ENCODE measurements around the gene CATSPER1.

- TF ChIP-seq, protein P1, sequence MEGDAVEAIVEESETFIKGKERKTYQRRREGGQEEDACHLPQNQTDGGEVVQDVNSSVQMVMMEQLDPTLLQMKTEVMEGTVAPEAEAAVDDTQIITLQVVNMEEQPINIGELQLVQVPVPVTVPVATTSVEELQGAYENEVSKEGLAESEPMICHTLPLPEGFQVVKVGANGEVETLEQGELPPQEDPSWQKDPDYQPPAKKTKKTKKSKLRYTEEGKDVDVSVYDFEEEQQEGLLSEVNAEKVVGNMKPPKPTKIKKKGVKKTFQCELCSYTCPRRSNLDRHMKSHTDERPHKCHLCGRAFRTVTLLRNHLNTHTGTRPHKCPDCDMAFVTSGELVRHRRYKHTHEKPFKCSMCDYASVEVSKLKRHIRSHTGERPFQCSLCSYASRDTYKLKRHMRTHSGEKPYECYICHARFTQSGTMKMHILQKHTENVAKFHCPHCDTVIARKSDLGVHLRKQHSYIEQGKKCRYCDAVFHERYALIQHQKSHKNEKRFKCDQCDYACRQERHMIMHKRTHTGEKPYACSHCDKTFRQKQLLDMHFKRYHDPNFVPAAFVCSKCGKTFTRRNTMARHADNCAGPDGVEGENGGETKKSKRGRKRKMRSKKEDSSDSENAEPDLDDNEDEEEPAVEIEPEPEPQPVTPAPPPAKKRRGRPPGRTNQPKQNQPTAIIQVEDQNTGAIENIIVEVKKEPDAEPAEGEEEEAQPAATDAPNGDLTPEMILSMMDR (conservative IDR thresholded peaks at IDR 0.05; ENCODE audit: low read depth, low read length) = no peak
- no peak for TF ChIP-seq EZH2 (IDR thresholded peaks at IDR 0.05; ENCODE audit: borderline replicate concordance, low read depth, low read length, poor library complexity, severe bottlenecking)
Measured at GRCh38 chr11:66069715-66070603, 43.7 kb upstream of the CATSPER1 start, which contains the start of gene PACS1.

All from A673 (cell line).